ENCODE data around the gene TRIO.

TRIO gene

DNA sequence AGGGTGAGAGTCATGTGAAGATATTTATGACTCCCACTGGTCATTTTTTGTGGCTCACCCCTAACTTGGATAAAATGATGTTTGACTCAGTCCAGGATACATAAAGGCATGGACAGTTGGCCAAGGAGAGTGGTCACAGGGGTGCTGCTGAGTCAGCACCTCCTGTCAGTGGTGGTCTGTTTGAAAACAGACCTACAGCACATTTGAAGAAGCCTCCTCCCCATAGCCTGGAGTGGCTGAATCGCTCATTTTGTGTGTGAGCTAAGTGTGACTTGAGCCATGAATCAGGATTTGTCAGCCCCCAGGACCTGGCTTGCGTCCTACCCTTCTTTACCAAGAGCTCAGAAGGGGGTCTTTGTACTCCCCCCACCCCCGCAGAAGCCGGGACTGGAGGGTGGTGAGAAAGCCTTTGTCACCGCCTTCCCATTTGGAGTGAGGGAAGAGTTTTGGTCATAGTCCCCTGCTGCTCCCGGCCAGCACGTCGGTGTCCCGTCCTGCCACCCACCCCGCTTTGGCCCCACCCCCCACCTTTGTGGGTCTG lies 35.6 kb downstream of the TRIO start:
- ChIA-PET CTCF (interaction anchor here (0.8 to 1.9 kb wide), 7 partner anchors 9 to 91 kb away, joined by 3 to 5 read pairs (median 4); no protein-coding TSS in a partner anchor), POLR2A (no interaction called here)
- TF ChIP-seq CTCF (IDR thresholded peaks at IDR 0.05; ENCODE audit: control extremely low read depth, extremely low read depth, low read depth, missing control alignments), result no peak
- DNase-seq (ENCODE audit: extremely low spot score), result no peak

GRCh38 chr5:14179446-14179845 lies 36.3 kb downstream of the TRIO start:
- ChIA-PET CTCF (interaction anchor here (0.8 to 1.8 kb wide), 10 partner anchors 19 to 91 kb away, joined by 3 to 5 read pairs (median 3); no protein-coding TSS in a partner anchor), POLR2A (no interaction called here)
- TF ChIP-seq CTCF (IDR thresholded peaks at IDR 0.05; ENCODE audit: control extremely low read depth, extremely low read depth, low read depth, missing control alignments), result no peak
- no peak for DNase-seq (ENCODE audit: extremely low spot score)

- TF ChIP-seq CTCF (IDR thresholded peaks at IDR 0.05; ENCODE audit: control extremely low read depth, extremely low read depth, low read depth, missing control alignments), result no peak
- DNase-seq (ENCODE audit: extremely low spot score), result no peak
- ChIA-PET POLR2A (no interaction called here), CTCF (interaction anchor here (0.8 to 1.4 kb wide), 6 partner anchors 19 to 27 kb away, joined by 3 read pairs; no protein-coding TSS in a partner anchor)
Measured at GRCh38 chr5:14180437-14180836, 37.3 kb downstream of the TRIO start.

DNA sequence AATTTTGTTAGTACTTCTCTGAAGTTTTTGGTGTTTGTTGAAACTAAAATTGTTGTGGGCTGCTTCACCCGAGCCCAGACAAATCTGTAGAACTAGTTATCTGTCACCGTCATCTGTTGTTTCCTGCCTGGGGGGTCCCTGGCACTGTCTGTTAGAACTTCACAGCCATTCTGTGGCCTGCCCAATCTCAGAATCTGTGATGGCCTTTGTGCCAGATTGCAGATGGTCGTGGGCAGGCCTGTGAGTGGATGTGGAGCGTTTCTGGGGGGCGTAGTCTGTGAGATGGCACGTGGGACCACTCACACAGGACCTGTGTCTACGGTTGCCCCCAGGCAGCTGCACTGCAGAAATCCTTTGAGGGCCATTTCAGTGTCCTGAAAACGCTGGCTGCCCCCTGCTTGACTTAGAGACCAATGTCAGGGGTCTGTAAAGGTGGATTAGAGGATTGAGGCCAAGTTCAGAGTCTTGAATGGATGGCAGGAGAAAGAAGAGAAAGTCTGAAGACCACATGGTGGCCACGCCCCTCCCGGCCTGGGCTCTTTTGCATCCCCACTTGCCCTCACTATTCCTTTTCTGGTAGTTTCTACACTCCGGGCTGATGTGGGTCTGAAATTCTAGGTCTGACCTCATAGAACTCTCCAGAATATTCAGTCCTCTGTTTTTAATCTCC lies 38.3 kb downstream of the TRIO start:
- ChIA-PET CTCF (no interaction called here), POLR2A (no interaction called here)
- TF ChIP-seq CTCF (IDR thresholded peaks at IDR 0.05; ENCODE audit: control extremely low read depth, extremely low read depth, low read depth, missing control alignments), result no peak
- no peak for DNase-seq (ENCODE audit: extremely low spot score)

DNA sequence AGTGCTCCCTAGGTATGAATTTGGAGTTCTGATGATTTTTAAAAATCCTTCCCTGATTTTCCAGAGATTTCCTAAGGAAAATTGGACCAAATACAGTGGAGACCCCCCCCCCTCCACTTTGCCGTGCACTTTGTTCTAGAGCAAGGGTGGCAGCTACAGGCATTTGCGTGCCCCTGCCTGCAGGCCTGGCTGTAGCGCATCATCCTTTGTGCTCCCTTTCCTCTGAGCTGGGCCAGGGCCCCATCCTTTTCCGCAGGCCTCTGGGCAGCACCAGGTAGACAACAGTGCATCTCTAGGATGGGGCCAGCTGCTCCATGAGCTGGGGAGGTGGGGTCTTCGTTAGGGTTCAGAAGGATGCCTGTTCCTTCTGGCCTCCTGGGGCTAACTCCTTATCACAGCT lies 39.6 kb downstream of the TRIO start:
- no peak for TF ChIP-seq CTCF (IDR thresholded peaks at IDR 0.05; ENCODE audit: control extremely low read depth, extremely low read depth, low read depth, missing control alignments)
- no peak for DNase-seq (ENCODE audit: extremely low spot score)
- ChIA-PET CTCF (interaction anchor here (1.0 to 1.4 kb wide), 3 partner anchors 14 to 74 kb away, joined by 3 read pairs; no protein-coding TSS in a partner anchor), POLR2A (no interaction called here)

DNA sequence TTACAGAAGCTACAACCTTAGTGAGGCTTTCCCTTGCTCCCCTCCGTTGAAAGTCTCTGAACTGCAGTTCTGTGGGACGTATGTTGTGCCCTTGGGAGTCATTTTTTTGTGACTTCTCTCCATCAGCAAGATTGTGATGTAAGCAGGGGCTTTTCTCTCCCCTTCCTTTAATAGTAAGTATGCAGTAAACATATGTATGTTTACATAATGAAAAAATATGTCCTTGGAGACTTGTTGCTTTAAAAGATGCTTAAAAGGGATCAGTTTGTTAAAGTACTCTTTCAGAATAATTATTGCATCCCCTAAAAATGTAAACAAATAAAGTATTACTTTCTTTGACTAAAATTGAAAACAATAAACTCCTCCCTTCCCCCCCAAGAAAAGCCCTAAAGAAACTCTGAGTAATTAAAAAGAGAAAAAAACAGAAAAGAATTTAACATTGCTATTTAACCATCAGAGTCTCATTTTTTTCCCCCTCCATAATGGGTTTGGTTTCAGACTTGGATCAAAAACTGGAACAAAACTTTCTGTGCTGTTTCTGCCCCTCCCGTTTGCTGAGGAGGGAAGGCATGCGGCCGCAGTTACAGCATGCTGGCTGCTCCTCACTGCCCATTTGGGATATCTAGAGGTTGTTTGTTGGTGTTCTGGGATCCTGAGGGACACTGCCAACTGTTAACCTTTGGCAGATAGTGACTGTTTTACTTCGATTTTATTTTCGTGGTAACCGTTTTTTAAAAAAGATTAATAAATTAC lies 40.2 kb downstream of the TRIO start:
- ChIA-PET CTCF (interaction anchor here (1.0 to 1.4 kb wide), 3 partner anchors 15 to 75 kb away, joined by 3 read pairs; no protein-coding TSS in a partner anchor), POLR2A (no interaction called here)
- TF ChIP-seq CTCF (IDR thresholded peaks at IDR 0.05; ENCODE audit: control extremely low read depth, extremely low read depth, low read depth, missing control alignments), result no peak
- DNase-seq (ENCODE audit: extremely low spot score), result no peak
